ENCODE data around the gene REG3G.

The REG3G gene

DNA sequence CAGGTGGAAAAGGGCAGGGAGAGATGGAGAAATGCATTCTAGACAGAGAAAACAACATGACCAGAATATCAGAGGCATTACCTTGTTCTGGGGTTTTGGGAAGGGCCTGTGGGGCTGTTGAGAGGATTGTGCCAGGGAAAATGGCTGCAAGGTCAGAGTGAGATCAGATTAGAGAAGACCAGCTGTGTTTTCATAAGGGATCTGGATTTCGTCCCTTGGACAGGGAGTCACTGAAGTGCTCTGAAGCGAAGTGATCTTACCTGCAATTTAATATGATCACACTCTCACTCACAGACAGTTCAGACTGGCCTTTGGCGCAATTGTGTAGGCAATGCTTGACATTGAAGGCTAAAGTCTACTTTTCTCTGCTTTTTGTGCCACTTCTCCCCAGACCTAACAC lies 20.3 kb upstream of the REG3G start:
- TF ChIP-seq, protein P1, sequence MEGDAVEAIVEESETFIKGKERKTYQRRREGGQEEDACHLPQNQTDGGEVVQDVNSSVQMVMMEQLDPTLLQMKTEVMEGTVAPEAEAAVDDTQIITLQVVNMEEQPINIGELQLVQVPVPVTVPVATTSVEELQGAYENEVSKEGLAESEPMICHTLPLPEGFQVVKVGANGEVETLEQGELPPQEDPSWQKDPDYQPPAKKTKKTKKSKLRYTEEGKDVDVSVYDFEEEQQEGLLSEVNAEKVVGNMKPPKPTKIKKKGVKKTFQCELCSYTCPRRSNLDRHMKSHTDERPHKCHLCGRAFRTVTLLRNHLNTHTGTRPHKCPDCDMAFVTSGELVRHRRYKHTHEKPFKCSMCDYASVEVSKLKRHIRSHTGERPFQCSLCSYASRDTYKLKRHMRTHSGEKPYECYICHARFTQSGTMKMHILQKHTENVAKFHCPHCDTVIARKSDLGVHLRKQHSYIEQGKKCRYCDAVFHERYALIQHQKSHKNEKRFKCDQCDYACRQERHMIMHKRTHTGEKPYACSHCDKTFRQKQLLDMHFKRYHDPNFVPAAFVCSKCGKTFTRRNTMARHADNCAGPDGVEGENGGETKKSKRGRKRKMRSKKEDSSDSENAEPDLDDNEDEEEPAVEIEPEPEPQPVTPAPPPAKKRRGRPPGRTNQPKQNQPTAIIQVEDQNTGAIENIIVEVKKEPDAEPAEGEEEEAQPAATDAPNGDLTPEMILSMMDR (IDR thresholded peaks at IDR 0.05; ENCODE audit: control extremely low read depth, extremely low read depth, low read depth, missing control alignments), result no peak
- DNase-seq (ENCODE audit: extremely low spot score), result no peak
- ChIA-PET CTCF (interaction anchor here (1.3 kb wide), 1 partner anchor 12 kb away, joined by 5 read pairs; no protein-coding TSS in a partner anchor), POLR2A (no interaction called here)

DNA sequence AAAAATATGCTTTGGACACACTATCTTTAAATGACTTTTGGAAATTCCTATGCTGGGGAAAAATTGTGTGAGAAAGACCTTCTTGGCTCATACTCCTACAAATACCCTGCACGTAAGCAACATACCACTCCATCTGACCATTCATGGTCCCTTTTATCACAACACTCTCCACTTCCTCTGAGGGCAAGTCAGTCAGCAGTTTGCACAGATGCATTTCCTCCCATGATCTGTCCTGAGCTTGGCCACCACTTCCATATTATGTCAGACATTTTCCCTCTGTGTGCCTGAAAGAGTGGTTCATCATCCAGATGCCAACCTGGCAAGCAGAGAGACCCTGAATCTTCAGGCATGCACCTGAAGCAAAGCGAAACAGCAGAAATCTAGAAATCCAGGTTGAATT lies 16.1 kb upstream of the REG3G start:
- POLR2A ChIA-PET, result no interaction called here
- TF ChIP-seq, protein P1 (IDR thresholded peaks at IDR 0.05; ENCODE audit: control extremely low read depth, extremely low read depth, low read depth, missing control alignments), result no peak
- no peak for DNase-seq (ENCODE audit: extremely low spot score)
- CTCF ChIA-PET, result no interaction called here

DNA sequence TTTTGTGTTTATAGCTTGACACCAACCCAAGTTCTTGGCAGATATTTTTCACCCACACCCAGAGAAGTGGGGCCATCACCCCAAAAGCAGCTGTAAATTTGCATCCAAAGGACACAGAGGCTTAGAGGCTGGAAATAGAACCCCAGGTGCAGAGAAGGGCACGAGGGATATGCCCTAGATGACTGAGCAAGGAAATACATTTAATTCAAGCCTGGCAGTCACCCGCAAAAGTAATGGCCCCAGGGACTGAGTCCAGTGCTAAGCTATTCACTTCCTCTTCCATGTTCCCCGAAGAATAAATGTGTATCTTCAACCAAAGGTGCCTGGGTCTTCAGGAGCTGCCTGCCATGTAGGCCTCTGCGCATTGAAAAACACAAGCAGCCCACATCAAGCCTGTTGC lies 14.0 kb upstream of the REG3G start:
- CTCF ChIA-PET, result interaction anchor here (1.3 to 1.7 kb wide), 2 partner anchors 8 to 13 kb away, joined by 5 to 6 read pairs; no protein-coding TSS in a partner anchor
- POLR2A ChIA-PET, result no interaction called here
- DNase-seq (ENCODE audit: extremely low spot score), result no peak
- TF ChIP-seq, protein P1 (IDR thresholded peaks at IDR 0.05; ENCODE audit: control extremely low read depth, extremely low read depth, low read depth, missing control alignments), result no peak

DNA sequence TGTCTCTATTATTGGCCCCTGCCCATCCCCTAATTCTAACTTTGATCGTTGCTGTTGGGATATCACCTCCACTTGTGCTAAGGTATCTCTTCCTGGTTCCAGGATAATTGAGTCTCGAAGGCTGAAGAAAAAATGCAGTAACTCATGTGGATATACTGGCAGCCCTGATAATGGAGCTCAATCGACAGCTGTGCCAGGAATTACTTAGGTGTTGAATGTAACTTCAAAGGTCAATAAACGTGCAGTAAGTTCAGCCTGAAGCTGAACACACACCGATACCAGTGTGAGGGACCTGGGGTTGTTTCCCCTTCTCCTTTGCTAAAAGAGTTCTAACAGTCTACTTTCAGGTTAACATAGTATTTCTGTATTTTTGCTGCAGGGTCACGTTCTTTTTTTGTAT lies 11.9 kb upstream of the REG3G start:
- ChIA-PET POLR2A (no interaction called here), CTCF (interaction anchor here (1.0 kb wide), 1 partner anchor 19 kb away, joined by 3 read pairs; no protein-coding TSS in a partner anchor)
- DNase-seq (ENCODE audit: extremely low spot score), result no peak
- TF ChIP-seq, protein P1 (IDR thresholded peaks at IDR 0.05; ENCODE audit: control extremely low read depth, extremely low read depth, low read depth, missing control alignments), result no peak

DNA sequence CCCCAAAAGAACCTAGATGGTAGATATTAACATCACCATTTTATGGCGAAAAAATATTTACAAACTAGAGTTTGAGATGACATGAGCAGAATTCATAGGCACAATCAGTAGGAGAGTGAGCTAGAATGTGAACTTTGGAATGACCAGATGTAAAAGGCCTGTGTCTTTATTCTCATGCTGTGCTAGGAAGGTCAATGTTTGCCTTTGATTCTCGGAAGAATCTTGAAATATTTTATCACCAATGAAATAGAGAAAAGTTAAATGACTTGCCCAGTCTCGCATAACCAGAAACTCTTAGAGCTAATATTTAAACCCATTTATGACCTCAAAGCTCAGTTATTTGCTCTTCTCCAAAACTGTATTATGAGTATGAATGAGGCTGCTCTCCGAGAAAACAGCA lies 9.2 kb upstream of the REG3G start:
- ChIA-PET POLR2A (no interaction called here), CTCF (interaction anchor here (1.4 to 1.7 kb wide), 3 partner anchors 11 to 13 kb away, joined by 3 to 5 read pairs (median 5); no protein-coding TSS in a partner anchor)
- TF ChIP-seq, protein P1 (IDR thresholded peaks at IDR 0.05; ENCODE audit: control extremely low read depth, extremely low read depth, low read depth, missing control alignments), result no peak
- DNase-seq (ENCODE audit: extremely low spot score), result no peak

DNA sequence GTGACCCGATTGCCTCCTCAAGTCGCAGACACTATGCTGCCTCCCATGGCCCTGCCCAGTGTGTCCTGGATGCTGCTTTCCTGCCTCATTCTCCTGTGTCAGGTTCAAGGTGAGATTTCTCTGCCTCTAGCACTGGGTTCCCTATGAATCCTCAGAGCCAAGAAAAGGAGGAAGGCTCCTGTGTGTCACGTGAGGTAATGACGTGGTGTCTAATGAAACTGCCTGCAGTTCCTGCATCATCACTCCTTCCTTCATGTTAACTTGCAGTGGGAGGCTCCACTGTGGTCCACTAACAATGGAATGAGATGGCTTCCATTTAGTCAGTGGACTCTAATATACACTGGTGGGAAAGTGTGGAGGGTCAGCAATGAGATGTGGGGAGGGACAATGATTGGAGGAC lies 559 bp downstream of the REG3G start:
- no peak for DNase-seq (ENCODE audit: extremely low spot score)
- TF ChIP-seq, protein P1 (IDR thresholded peaks at IDR 0.05; ENCODE audit: control extremely low read depth, extremely low read depth, low read depth, missing control alignments), result no peak
- POLR2A ChIA-PET, result no interaction called here
- CTCF ChIA-PET, result interaction anchor here (2.0 kb wide), 1 partner anchor 9 kb away, joined by 5 read pairs; no protein-coding TSS in a partner anchor

Data from GM10248 (cell line).